ENCODE data around the gene TKT.

GRCh38 chr3:53250881-53251605, 4.8 kb downstream of the TKT start:
- TF ChIP-seq, protein P1, sequence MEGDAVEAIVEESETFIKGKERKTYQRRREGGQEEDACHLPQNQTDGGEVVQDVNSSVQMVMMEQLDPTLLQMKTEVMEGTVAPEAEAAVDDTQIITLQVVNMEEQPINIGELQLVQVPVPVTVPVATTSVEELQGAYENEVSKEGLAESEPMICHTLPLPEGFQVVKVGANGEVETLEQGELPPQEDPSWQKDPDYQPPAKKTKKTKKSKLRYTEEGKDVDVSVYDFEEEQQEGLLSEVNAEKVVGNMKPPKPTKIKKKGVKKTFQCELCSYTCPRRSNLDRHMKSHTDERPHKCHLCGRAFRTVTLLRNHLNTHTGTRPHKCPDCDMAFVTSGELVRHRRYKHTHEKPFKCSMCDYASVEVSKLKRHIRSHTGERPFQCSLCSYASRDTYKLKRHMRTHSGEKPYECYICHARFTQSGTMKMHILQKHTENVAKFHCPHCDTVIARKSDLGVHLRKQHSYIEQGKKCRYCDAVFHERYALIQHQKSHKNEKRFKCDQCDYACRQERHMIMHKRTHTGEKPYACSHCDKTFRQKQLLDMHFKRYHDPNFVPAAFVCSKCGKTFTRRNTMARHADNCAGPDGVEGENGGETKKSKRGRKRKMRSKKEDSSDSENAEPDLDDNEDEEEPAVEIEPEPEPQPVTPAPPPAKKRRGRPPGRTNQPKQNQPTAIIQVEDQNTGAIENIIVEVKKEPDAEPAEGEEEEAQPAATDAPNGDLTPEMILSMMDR (IDR thresholded peaks at IDR 0.05 in 4 of 5, conservative IDR thresholded peaks at IDR 0.05 in 1 of 5), result no peak
- no peak for TF ChIP-seq POLR2A (IDR thresholded peaks at IDR 0.05)
